A673 (cell line): ENCODE data around the gene MAX. TPM values are rescaled to one million over a fixed set of nuclear protein-coding genes. Genes with fewer than 3 reads are reported as not detected.

Source experiments
- BruUV-seq: library from RNA; stranded (reverse); fragments of 400-500 nt; replicated peaks from 2 replicates; lab custom pipeline; 2021; lab: Mats Ljungman, UMichigan
- CTCF ChIA-PET: fragments of 300-600 bp; sonication (Branson Sonifier 250); formaldehyde crosslinking; loops from one replicate; lab custom pipeline; 2022; ENCODE audit warnings: antibody characterized with exemption; lab: Charles Lee
- POLR2A ChIA-PET: fragments of 300-600 bp; sonication (Branson Sonifier 250); formaldehyde crosslinking; loops from one replicate; lab custom pipeline; 2022; ENCODE audit warnings: antibody characterized with exemption; ENCODE audit not compliant: low non-redundant PET; lab: Charles Lee
- DNase-seq: peaks from one replicate; pipeline ENCODE4 v3.0.0-alpha.2; 2015; ENCODE audit warnings: low spot score
- H3K27ac ChIP-seq: fragments of 200-600 bp; sonication (generic); 2 replicates; pipeline ENCODE4 v1.5.1; 2016; ENCODE audit warnings: mixed run types, low read depth, mild to moderate bottlenecking, mixed read lengths, antibody characterized with exemption, low read length; ENCODE audit not compliant: poor library complexity, severe bottlenecking
- H3K27me3 ChIP-seq: fragments of 200-600 bp; sonication (generic); replicated peaks from 2 replicates; pipeline ENCODE4 v1.6.1; 2017; ENCODE audit warnings: mixed run types, low read depth, mild to moderate bottlenecking, mixed read lengths, antibody characterized with exemption, low read length; ENCODE audit not compliant: insufficient read depth, poor library complexity
- H3K36me3 ChIP-seq: fragments of 200-600 bp; sonication (generic); 2 replicates; pipeline ENCODE4 v1.6.1; 2016; ENCODE audit warnings: mixed run types, mild to moderate bottlenecking, mixed read lengths, antibody characterized with exemption, low read length; ENCODE audit not compliant: insufficient read depth, poor library complexity, severe bottlenecking
- H3K4me1 ChIP-seq: fragments of 200-600 bp; sonication (generic); 2 replicates; pipeline ENCODE4 v1.6.1; 2017; ENCODE audit warnings: mixed run types, mild to moderate bottlenecking, mixed read lengths, antibody characterized with exemption, low read length; ENCODE audit not compliant: insufficient read depth, poor library complexity, severe bottlenecking
- H3K4me3 ChIP-seq: fragments of 200-600 bp; sonication (generic); 2 replicates; pipeline ENCODE4 v1.5.1; 2016; ENCODE audit warnings: low read depth, mixed run types, mild to moderate bottlenecking, mixed read lengths, low read length; ENCODE audit not compliant: poor library complexity, severe bottlenecking
- H3K9me3 ChIP-seq: fragments of 200-600 bp; sonication (generic); 2 replicates; pipeline ENCODE4 v1.6.1; 2016; ENCODE audit warnings: mixed run types, low read depth, mild to moderate bottlenecking, mixed read lengths, antibody characterized with exemption, low read length; ENCODE audit not compliant: poor library complexity, severe bottlenecking
- EZH2 ChIP-seq: fragments of 200-600 bp; sonication (generic); IDR thresholded peaks from 2 replicates; pipeline ENCODE4 v1.6.1; 2017; ENCODE audit warnings: borderline replicate concordance, low read depth, mild to moderate bottlenecking, mixed read lengths, antibody characterized with exemption, low read length; ENCODE audit not compliant: poor library complexity, severe bottlenecking
- intact Hi-C: fragments of 100-400 bp; cut with micrococcal nuclease; formaldehyde crosslinking; loops from one replicate; pipeline ENCODE4 v1.10.0; 2022; ENCODE audit not compliant: unreplicated experiment
- total RNA-seq: library from RNA; stranded (reverse); gene quantifications from 2 replicates; pipeline ENCODE4 v1.2.3, GENCODE V29; 2021
- TF ChIP-seq, protein P1 (sequence below): fragments of 300-800, 200-600 bp; sonication (generic); conservative IDR thresholded peaks from 2 replicates; pipeline ENCODE4 v1.5.1; 2017; ENCODE audit warnings: low read depth, mild to moderate bottlenecking, antibody characterized with exemption, low read length, moderate library complexity, mixed read lengths

MAX gene
- total RNA-seq, 1 experiment from 2014 or later: 81.2 TPM

DNA sequence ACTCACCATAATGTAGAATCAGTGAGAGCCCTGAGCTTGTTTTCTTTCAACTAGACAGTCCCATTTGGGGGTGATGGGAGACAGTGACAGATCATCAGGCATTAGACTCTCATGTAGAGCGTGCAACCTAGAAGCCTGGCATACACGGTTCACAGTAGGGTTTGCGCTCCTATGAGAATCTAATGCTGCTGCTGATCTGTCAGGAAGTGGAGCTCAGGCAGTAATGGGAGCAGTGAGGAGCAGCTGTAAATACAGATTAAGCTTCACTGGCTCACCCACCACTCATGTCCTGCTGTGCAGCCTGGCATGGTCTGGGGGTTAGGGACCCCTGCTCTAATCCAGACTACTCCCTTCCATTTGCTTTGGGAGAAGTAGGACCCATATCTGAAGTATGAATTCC is 60.0 kb downstream of the MAX start:
- no peak for TF ChIP-seq EZH2
- TF ChIP-seq, protein P1, sequence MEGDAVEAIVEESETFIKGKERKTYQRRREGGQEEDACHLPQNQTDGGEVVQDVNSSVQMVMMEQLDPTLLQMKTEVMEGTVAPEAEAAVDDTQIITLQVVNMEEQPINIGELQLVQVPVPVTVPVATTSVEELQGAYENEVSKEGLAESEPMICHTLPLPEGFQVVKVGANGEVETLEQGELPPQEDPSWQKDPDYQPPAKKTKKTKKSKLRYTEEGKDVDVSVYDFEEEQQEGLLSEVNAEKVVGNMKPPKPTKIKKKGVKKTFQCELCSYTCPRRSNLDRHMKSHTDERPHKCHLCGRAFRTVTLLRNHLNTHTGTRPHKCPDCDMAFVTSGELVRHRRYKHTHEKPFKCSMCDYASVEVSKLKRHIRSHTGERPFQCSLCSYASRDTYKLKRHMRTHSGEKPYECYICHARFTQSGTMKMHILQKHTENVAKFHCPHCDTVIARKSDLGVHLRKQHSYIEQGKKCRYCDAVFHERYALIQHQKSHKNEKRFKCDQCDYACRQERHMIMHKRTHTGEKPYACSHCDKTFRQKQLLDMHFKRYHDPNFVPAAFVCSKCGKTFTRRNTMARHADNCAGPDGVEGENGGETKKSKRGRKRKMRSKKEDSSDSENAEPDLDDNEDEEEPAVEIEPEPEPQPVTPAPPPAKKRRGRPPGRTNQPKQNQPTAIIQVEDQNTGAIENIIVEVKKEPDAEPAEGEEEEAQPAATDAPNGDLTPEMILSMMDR: no peak
- Histone ChIP-seq H3K9me3 (no peaks in the 10 kb centered on the region), H3K4me3 (no peak overlapping the region), H3K27me3 (no peaks in the 10 kb centered on the region), H3K27ac (no peak overlapping the region), H3K4me1 (peaks cover 3% of the 10 kb centered on the region), H3K36me3 (peaks cover 11% of the 10 kb centered on the region)
- no TSS peak for BruUV-seq
- intact Hi-C loops: no loop called here
- DNase-seq: no peak
- POLR2A ChIA-PET: no interaction called here
- CTCF ChIA-PET: no interaction called here

DNA sequence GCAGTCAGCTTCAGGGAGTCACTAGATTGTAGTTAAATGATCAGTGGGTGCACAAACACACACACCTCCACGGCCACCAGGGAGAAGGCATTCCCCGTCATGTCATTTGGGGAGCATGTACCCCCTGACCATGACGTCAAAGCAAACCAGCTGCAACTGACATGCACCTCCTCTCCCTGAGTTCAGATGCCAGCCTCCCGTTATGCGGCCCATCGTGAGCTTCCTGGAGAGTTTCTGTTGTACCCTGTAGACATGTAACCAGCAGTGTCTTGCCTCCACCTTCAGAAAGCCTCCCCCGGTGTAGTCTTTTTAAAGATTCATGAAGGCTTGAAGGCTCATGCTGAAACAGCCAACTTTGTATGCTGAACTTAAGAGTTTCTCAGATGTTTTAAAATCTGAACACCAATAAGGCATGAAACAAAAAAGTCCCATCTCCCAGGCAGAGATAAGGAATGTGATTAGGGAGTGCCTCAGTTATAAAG is 60.8 kb downstream of the MAX start:
- Histone ChIP-seq H3K4me1 (no peaks in the 10 kb centered on the region), H3K4me3 (no peak overlapping the region), H3K9me3 (no peaks in the 10 kb centered on the region), H3K36me3 (peaks cover 11% of the 10 kb centered on the region), H3K27me3 (no peaks in the 10 kb centered on the region), H3K27ac (no peak overlapping the region)
- intact Hi-C loops: no loop called here
- DNase-seq: no peak
- BruUV-seq: no TSS peak
- CTCF ChIA-PET: no interaction called here
- POLR2A ChIA-PET: interaction anchor here (0.6 kb wide), 1 partner anchor 44 kb away, joined by 4 read pairs; no protein-coding TSS in a partner anchor
- TF ChIP-seq, protein P1: no peak
- no peak for TF ChIP-seq EZH2

DNA sequence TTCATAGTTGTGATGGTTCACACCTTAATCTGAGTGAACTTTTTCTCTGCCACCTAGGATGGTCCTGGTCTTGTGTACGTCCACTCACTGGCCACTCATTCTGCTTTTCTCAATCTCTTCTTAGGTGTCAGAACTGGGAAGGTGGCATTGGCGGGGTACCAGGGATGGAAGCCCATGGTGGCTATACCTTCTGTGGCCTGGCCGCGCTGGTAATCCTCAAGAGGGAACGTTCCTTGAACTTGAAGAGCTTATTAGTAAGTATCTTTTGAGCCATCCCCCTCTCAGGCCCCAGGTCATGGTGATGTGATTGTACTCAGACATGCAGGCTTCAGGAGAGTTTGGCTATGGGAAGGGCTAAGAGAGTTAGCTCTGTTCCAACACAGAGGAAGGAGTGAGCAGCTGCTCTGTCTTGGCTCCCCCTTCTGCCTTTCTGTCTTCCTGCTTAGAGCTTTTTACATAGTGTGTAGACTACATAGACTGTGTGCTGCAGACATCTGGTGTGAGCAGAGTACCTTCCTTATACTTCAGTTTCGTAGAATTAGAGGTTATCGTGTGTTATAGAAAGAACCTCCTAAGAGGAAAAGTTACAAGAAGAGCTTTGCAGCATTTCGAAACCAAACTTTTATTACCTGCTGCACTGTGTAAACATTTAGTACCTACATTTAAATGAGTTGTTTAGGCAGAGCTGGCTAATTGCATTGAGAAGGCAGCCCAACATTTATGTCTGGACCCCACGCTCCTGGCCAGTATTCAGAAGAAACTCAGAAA is 61.5 kb downstream of the MAX start:
- no peak for DNase-seq
- no TSS peak for BruUV-seq
- intact Hi-C loops: no loop called here

More for the DNA sequence above, 61.5 kb downstream of the MAX start:
- Histone ChIP-seq H3K4me1 (no peaks in the 10 kb centered on the region), H3K9me3 (no peaks in the 10 kb centered on the region), H3K36me3 (peaks cover 11% of the 10 kb centered on the region), H3K4me3 (no peak overlapping the region), H3K27ac (no peak overlapping the region), H3K27me3 (no peaks in the 10 kb centered on the region)
- TF ChIP-seq EZH2: no peak
- TF ChIP-seq, protein P1: no peak
- ChIA-PET CTCF (no interaction called here), POLR2A (no interaction called here)
